GM19025 (cell line): ENCODE data around the gene LRP1B.

ENCODE experiments used
- ATAC-seq: cut with Tn5 transposase; IDR thresholded peaks from one replicate; pipeline ENCODE4 v1.9.1; 2021; ENCODE audit warnings: mild to moderate bottlenecking, low read depth, moderate library complexity; ENCODE audit not compliant: unreplicated experiment

Gene LRP1B

DNA sequence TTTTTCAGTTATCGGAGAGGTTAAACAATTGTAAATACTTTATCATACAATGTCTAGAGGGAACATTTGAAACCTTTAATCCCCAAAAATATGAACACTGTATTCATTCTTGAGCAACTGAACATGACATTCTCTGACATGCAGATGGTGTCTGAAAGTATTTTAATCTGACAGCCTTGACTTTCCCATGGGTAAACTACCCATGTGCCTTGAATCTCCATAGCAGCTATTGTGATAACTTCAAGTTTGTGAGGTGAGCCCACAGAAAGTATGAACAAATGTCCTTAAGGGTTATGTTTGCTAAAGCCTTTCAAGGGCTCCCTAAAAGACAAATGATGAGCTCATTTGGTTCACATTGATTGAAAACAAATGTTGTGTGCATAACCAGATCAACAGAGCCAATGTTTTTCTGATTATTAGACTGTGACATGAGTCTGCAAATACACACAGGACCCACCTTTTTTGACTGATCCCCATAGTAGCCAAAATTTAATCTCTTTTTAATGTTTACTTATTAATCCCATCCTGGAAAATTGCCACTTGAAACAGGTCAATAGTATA lies 1326.0 kb downstream of the LRP1B start:
- ATAC-seq, result no peak

DNA sequence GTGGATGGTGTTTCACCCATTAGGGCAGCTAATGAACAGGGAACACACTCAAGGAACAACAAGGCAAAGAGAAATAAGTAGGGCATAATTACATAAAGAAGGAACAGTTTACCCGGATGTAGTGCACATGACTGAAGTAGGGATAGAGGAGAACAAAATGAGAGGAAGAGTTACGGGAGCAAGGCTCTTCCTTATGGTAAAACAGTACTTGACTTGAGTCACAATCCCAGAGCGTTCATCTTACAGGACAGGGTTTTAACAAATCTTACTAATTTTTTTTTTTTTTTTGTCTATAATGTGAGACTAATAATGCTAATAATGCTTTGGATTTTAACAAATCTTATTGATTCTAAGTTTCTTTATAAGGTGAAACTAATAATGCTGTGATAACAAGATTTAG lies 1329.5 kb downstream of the LRP1B start:
- no peak for ATAC-seq

- ATAC-seq, result peak; percentile 83
Measured at GRCh38 chr2:140797718-140798117, 1333.1 kb downstream of the LRP1B start.

DNA sequence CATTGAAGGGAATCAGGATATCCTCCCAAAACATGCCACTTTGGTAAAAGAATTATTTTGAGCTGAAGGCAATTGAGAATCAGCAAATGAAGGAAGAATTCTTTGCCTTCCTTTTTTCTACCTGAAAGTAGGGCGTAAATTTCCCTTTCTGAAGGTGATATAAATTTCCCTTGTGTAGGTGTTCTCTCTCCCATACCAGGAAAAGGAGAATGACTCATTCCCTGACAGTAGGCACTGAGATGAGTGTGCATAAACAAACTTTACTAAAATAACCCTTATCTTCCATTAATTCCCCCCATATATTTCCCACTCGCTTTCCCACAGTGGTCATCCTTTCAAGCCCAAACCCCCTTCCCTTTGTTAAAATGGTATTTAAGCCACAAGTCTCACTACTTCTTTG lies 1339.0 kb downstream of the LRP1B start:
- ATAC-seq, result no peak

DNA sequence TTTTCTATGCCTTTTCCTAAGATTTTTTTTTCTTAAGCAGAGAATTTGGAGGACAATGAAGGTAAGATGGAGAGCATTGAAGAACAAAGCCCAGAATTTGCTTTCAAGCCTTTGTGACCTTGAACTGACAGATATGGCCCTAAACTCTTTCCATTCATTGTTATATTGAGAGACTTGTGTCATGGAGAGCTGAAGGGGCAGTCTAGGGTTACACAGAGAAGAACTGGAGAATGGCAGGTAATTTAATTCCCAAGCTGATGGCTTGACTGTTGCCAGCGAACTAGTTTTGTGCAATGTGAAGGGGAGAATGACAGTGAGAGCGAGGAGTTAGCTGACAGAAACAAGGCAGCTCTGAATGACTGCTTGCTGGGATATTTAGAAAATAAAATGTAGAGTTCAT lies 1344.2 kb downstream of the LRP1B start:
- no peak for ATAC-seq

GRCh38 chr2:140775411-140775810 lies 1355.4 kb downstream of the LRP1B start:
- no peak for ATAC-seq

DNA sequence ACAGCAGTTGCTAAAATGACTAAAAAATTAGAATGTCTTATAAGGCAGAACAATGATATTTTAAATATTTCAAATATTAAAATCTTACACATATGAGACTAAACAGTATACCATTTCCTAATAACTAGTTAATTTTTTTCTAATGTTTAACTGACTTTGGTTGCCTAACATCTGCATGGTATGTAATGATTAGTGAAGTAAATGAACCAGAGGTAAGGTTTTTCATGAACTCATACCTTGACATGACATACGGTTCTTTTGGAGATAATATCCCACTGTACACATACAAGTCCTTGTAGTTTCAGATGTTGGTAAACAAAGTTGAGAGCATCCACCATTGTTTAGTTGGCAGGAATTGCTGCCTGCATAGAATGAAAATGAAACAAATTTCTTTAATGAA lies 1360.2 kb downstream of the LRP1B start:
- no peak for ATAC-seq

DNA sequence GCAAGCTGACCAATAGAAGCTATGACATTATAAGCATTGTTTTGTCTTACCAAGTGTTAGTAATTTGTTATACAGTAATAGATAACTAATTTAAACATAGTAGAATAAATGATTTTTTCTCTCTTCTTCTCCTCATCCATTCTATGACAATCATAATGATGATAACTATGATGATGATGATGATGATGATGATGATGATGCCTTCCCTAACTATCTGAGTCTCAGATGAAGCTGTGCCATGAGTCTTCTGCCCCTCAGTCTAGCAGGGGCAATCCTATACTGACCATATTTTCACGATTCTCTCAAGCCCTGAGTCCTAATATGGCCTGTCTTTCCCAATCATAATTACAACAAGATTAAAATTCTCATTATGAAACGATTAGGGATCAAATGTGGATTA lies 1369.0 kb downstream of the LRP1B start:
- no peak for ATAC-seq

- no peak for ATAC-seq
Measured at GRCh38 chr2:140759426-140760156, 1371.2 kb downstream of the LRP1B start.

DNA sequence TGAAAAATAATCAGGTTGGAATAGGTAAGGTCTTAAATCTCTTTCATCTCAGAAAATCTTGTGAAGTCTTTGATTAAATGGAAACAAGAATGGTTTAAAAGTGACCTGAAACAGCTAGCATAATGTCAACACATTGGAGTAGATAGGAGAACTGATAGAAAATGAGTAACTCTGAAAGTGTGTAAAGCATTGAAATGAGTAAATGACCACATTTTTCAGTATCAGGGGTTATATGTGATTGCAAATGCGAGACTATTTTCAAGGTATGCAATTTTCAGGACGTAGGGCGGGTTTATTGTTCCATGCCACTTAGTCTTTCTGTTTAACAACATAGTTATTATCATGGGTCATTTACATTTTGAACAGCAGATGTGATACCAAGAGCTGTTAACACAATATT lies 1383.2 kb downstream of the LRP1B start:
- ATAC-seq, result peak; percentile 60

- ATAC-seq, result no peak
Measured at GRCh38 chr2:140747090-140747489, 1383.7 kb downstream of the LRP1B start.

DNA sequence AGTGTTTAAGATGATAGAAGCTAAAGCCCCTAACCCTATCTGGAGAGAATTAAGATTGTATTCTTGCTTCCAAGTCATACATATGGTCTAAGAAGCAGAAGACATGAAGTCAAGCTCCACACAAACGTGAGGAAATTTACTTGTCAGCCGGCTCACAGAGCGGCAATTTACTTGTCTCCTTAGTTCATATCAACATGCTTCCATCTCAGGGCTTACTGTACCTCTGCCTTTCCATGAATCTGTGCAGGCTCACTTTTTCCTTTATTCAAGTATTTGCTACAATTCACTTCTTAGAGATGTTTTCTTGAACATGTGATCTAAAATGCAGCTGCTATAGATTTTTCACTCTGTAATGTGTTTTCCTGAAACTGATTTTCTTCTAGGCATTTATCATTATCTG lies 1386.4 kb downstream of the LRP1B start:
- ATAC-seq, result no peak

- ATAC-seq, result no peak
Measured at GRCh38 chr2:140737006-140737405, 1393.8 kb downstream of the LRP1B start.

DNA sequence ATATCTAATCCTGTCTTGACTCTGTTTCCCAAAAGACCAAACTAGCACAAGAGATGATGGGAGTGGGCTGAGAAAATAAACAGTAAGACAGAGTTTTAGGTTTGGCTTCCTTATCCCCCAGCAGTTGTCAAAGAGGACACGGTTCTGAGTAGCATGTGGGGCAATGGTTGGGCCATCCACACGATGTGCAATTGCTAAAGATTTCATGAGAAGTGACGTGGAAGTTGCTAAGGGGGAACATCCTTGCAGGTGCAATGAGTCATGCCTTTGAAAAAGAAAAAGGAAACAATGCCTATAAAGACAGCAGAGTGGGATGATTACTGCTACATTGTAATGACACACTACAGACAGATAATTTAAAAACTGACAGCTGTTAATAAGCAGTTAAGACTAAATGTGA lies 1395.8 kb downstream of the LRP1B start:
- ATAC-seq, result no peak

DNA sequence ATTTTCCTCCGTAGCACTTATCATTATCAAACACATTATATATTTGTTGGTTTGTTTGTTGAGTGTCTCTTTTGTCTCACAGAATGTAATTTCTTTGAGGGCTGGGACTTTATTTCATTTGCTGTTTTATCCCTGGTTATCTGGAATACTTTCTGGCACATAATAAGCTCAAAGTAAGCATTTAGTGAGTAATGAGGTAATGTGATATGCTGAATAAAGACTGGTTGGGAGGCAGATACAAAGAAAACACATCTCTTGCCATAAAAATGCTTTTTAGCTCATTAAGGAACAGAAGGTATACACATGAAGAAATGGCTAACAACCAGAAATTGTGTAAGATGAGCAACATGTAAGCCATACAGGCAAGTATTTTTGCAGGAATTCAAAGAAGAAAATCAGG lies 1411.8 kb downstream of the LRP1B start:
- no peak for ATAC-seq

DNA sequence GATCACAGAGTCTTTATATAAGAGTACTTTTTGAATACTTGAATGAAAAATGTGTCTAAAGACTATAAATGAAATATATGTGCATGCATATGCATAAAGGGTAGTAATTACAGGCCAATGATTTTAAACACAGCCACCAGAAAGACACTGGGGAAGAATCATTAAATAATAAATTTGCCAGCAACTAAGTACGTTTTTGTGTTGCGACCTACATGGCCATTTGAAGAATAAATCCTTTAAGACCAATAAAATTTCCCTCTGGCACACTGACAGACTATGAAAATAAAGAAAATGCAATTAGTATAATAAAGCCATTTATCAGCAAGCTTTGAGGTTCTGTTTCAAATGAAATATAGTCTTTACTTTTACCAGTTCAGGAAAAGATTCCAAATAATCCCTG lies 1413.3 kb downstream of the LRP1B start:
- no peak for ATAC-seq

DNA sequence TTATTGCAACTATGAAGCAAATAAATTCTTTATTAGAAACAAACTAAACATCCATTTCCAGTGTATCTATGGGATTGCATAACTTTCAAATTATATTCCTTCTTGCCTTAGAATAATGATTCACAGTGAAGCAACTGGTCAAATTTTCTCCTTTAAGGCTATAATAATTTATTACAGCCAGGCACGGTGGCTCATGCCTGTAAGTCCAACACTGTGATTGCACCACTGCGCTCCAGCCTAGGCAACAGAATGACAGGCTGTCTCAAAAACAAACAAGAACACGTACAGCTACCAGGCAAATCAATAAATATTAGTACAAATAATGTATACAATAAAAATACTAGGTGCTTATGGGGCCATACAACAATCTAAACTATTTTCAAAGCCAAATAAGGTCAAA lies 1416.2 kb downstream of the LRP1B start:
- no peak for ATAC-seq

DNA sequence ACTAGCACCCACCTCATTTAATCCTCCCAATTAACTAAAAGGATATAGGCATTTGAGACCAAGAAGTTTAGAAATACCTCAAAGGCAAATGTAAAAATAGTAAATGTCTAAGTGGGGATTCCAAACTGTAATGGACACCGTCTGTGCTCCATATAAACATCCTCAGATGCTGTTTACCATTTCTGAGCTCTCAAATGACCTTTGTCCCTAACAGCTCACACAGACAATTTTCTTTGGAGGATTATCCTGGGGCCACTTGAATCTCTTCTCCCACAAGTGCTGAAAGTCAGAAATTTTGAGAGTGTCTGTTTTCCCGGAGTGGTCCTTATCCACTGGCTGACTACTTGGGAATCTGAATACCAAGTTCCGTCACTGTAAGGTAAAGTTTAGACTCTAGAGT lies 1418.9 kb downstream of the LRP1B start:
- no peak for ATAC-seq

GRCh38 chr2:140701726-140702125 lies 1429.1 kb downstream of the LRP1B start:
- ATAC-seq, result no peak

DNA sequence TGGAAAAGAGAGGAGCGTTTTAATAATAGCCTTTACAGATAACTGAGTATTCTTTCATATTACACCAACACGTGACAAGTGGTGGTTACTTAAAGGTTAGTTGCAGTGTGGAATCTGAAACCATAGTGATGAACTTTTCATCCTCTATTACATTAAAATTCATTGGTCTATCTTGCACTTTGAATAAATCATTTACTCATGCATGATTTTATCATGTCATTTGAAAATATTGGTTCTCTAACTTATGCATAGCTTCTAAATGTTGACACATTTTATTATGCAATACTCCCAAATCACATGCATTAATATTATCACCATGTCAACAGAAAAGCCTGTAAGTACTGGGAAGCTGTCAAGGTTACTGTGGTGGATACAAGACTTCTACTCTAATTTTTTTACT lies 1432.2 kb downstream of the LRP1B start:
- no peak for ATAC-seq

GRCh38 chr2:140696449-140696848 lies 1434.4 kb downstream of the LRP1B start:
- no peak for ATAC-seq

DNA sequence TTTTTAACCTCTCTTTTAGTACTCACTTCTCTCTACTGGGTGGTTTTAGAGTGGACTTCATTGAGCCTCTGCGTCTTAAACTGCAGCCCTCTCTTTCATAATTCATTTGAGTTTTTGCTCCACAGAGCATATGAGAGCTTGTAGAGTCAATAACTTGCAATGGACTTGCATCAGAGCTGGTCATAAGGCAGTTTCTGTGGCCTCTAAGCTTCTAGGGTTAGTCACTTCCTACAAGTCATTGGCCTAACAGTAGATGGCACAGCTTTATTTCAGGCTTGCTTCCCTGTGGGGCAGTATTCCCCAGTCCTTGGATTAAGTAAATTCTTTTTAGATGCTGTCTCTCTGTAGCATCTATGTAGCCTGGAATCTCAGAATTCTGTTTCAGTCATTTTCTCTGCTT lies 1435.7 kb downstream of the LRP1B start:
- no peak for ATAC-seq

- no peak for ATAC-seq
Measured at GRCh38 chr2:140687825-140688224, 1443.0 kb downstream of the LRP1B start.
